Neural progenitor cell (in vitro differentiated cells): ENCODE results near the gene ARTN. TPM values are rescaled to one million over a fixed set of nuclear protein-coding genes. Genes with fewer than 3 reads are reported as not detected.
A peak's percentile ranks its signal among the peaks of the same experiment; 100 is the strongest.

Source experiments
- DNase-seq: peaks from one replicate; pipeline ENCODE4 v3.0.0-alpha.2; 2016; ENCODE audit warnings: low spot score
- H2AFZ ChIP-seq: fragments of 200-600 bp; sonication (generic); replicated peaks from 2 replicates; pipeline ENCODE4 v1.6.1; 2016; ENCODE audit warnings: antibody characterized with exemption
- H3F3A ChIP-seq: fragments of 200-600 bp; sonication (generic); 2 replicates; pipeline ENCODE4 v1.6.1; 2016; ENCODE audit warnings: antibody characterized with exemption, low read depth
- H3K27ac ChIP-seq: fragments of 200-600 bp; sonication (generic); 2 replicates; pipeline ENCODE4 v1.5.1; 2016; ENCODE audit warnings: mild to moderate bottlenecking
- H3K27me3 ChIP-seq: fragments of 200-600 bp; sonication (generic); 2 replicates; pipeline ENCODE4 v1.6.1; 2016; ENCODE audit warnings: mild to moderate bottlenecking, moderate library complexity
- H3K36me3 ChIP-seq: fragments of 200-600 bp; sonication (generic); 2 replicates; pipeline ENCODE4 v1.5.1; 2016
- H3K4me1 ChIP-seq: fragments of 200-600 bp; sonication (generic); 2 replicates; pipeline ENCODE4 v1.6.1; 2016; ENCODE audit warnings: mixed run types
- H3K4me2 ChIP-seq: fragments of 200-600 bp; sonication (generic); 2 replicates; pipeline ENCODE4 v1.6.1; 2016
- H3K4me3 ChIP-seq: fragments of 200-600 bp; sonication (generic); 2 replicates; pipeline ENCODE4 v1.5.1; 2016
- H3K79me2 ChIP-seq: fragments of 200-600 bp; sonication (generic); 2 replicates; pipeline ENCODE4 v1.6.1; 2016; ENCODE audit warnings: low read depth
- H3K9ac ChIP-seq: fragments of 200-600 bp; sonication (generic); 2 replicates; pipeline ENCODE4 v1.6.1; 2016
- H3K9me3 ChIP-seq: fragments of 200-600 bp; sonication (generic); 2 replicates; pipeline ENCODE4 v1.5.1; 2016; ENCODE audit warnings: low read depth
- H4K20me1 ChIP-seq: fragments of 200-600 bp; sonication (generic); 2 replicates; pipeline ENCODE4 v1.6.1; 2016; ENCODE audit warnings: low read depth
- H3K27ac Mint-ChIP-seq: 3 replicates; pipeline ENCODE4 v1.8.0; 2021; ENCODE audit warnings: mixed read lengths
- H3K27me3 Mint-ChIP-seq: 2 replicates; pipeline ENCODE4 v1.8.0; 2022; ENCODE audit warnings: low read depth, mild to moderate bottlenecking, inconsistent platforms, moderate library complexity, mixed read lengths; ENCODE audit not compliant: insufficient read depth
- H3K36me3 Mint-ChIP-seq: 3 replicates; pipeline ENCODE4 v1.8.0; 2021; ENCODE audit warnings: mixed read lengths
- H3K4me1 Mint-ChIP-seq: 3 replicates; pipeline ENCODE4 v1.8.0; 2021; ENCODE audit warnings: mixed read lengths
- H3K4me3 Mint-ChIP-seq: 3 replicates; pipeline ENCODE4 v1.8.0; 2021; ENCODE audit warnings: mild to moderate bottlenecking, moderate library complexity, mixed read lengths
- H3K9me3 Mint-ChIP-seq: 3 replicates; pipeline ENCODE4 v1.8.0; 2020; ENCODE audit warnings: mixed read lengths
- EZH2 ChIP-seq: fragments of 200-600 bp; sonication (generic); IDR thresholded peaks from 2 replicates; pipeline ENCODE4 v1.6.1; 2017; ENCODE audit warnings: antibody characterized with exemption, mild to moderate bottlenecking, moderate library complexity
- EZH2phosphoT487 ChIP-seq: fragments of 200-600 bp; sonication (generic); IDR thresholded peaks from 2 replicates; pipeline ENCODE4 v1.6.1; 2017; ENCODE audit warnings: antibody characterized with exemption
- total RNA-seq: library from RNA; depleted of rRNA; stranded (reverse); fragments of >200 nt; gene quantifications from 2 replicates; pipeline ENCODE4 v1.2.3, GENCODE V29; 2015; ENCODE audit warnings: low replicate concordance
- TF ChIP-seq, protein P1 (sequence below): fragments of 200-600 bp; sonication (generic); IDR thresholded peaks from 2 replicates; pipeline ENCODE4 v1.5.1; 2017; ENCODE audit warnings: antibody characterized with exemption, mild to moderate bottlenecking

ARTN gene
- total RNA-seq, 1 donor from 2014 or later, result 4.1 TPM

DNA sequence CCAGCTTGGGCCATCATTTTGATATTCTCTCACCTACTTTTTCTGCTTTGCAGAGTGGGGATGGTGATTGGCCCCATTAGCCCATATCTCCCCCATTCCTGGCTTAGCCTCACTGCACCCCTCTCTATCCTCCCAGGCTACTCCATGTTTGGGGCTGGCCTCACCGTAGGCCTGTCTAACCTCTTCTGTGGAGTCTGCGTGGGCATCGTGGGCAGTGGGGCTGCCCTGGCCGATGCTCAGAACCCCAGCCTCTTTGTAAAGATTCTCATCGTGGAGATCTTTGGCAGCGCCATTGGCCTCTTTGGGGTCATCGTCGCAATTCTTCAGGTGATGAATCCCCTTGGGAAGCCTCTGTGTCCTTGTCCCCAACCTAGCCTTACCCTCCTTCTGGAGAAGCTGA, 43.3 kb downstream of the ARTN start:
- Mint-ChIP-seq H3K4me1 (peaks cover 51% of the 10 kb centered on the region), H3K9me3 (no peaks in the 10 kb centered on the region), H3K4me3 (peak overlapping the region; percentile 97), H3K27me3 (peaks cover 4% of the 10 kb centered on the region), H3K36me3 (peaks cover 12% of the 10 kb centered on the region), H3K27ac (no peak overlapping the region)
- peaks cover 34% of the 10 kb centered on the region for H3K79me2 ChIP-seq
- no peak overlapping the region for H3K9ac ChIP-seq
- DNase-seq, result no peak
- H3F3A ChIP-seq, result peaks cover 46% of the 10 kb centered on the region
- no peak overlapping the region for H2AFZ ChIP-seq
- H3K4me2 ChIP-seq, result no peak overlapping the region
- H3K9me3 ChIP-seq, result no peaks in the 10 kb centered on the region
- H3K27ac ChIP-seq, result no peak overlapping the region
- no peaks in the 10 kb centered on the region for H3K36me3 ChIP-seq
- TF ChIP-seq EZH2 (no peak), EZH2phosphoT487 (no peak)
- TF ChIP-seq, protein P1, sequence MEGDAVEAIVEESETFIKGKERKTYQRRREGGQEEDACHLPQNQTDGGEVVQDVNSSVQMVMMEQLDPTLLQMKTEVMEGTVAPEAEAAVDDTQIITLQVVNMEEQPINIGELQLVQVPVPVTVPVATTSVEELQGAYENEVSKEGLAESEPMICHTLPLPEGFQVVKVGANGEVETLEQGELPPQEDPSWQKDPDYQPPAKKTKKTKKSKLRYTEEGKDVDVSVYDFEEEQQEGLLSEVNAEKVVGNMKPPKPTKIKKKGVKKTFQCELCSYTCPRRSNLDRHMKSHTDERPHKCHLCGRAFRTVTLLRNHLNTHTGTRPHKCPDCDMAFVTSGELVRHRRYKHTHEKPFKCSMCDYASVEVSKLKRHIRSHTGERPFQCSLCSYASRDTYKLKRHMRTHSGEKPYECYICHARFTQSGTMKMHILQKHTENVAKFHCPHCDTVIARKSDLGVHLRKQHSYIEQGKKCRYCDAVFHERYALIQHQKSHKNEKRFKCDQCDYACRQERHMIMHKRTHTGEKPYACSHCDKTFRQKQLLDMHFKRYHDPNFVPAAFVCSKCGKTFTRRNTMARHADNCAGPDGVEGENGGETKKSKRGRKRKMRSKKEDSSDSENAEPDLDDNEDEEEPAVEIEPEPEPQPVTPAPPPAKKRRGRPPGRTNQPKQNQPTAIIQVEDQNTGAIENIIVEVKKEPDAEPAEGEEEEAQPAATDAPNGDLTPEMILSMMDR, result no peak
- H4K20me1 ChIP-seq, result peaks cover 36% of the 10 kb centered on the region
- H3K4me1 ChIP-seq, result peaks cover 8% of the 10 kb centered on the region
- no peaks in the 10 kb centered on the region for H3K27me3 ChIP-seq
- H3K4me3 ChIP-seq, result no peak overlapping the region

DNA sequence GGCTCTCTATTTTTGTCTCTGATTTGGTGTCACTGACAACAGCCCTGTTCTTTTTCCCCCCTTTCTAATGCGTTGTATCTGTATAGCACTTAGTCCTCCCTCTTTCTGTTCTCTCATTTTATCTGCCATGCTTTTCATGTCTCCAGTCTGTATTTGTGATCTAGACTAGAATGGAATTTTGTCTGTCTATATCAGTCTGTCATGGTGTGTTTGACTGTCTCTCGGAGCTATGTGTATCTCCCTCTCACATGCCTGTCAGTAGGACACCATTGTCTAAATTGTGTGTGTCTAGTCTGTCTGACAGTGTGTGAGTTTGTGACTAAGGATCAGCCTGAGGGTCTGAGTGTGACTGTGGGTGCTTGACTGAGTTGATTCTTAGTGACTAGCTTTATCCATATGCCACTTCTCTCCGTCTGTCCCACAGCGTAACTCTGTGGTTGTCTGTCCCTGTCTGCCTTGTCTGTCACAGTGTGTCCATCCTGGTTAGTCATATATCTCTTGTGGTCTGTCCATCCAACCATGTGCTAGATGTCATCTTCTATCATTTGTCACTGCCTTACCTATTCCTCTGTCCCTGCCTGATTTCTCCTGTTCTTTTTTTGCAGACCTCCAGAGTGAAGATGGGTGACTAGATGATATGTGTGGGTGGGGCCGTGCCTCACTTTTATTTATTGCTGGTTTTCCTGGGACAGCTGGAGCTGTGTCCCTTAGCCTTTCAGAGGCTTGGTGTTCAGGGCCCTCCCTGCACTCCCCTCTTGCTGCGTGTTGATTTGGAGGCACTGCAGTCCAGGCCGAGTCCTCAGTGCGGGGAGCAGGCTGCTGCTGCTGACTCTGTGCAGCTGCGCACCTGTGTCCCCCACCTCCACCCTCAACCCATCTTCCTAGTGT, 44.0 kb downstream of the ARTN start:
- Histone ChIP-seq H3K79me2 (peaks cover 34% of the 10 kb centered on the region), H2AFZ (no peak overlapping the region), H3K4me2 (no peak overlapping the region), H3K27me3 (no peaks in the 10 kb centered on the region), H3K4me3 (no peak overlapping the region), H4K20me1 (peaks cover 36% of the 10 kb centered on the region), H3K36me3 (no peaks in the 10 kb centered on the region), H3K4me1 (peaks cover 8% of the 10 kb centered on the region), H3K9ac (no peak overlapping the region), H3K9me3 (no peaks in the 10 kb centered on the region), H3K27ac (no peak overlapping the region), H3F3A (peaks cover 46% of the 10 kb centered on the region)
- DNase-seq, result no peak
- peaks cover 54% of the 10 kb centered on the region for H3K4me1 Mint-ChIP-seq
- H3K27me3 Mint-ChIP-seq, result peaks cover 4% of the 10 kb centered on the region
- no peaks in the 10 kb centered on the region for H3K9me3 Mint-ChIP-seq
- H3K27ac Mint-ChIP-seq, result no peak overlapping the region
- H3K4me3 Mint-ChIP-seq, result peak overlapping the region; percentile 97
- H3K36me3 Mint-ChIP-seq, result peaks cover 15% of the 10 kb centered on the region
- TF ChIP-seq EZH2 (no peak), EZH2phosphoT487 (no peak)
- TF ChIP-seq, protein P1, result no peak

DNA sequence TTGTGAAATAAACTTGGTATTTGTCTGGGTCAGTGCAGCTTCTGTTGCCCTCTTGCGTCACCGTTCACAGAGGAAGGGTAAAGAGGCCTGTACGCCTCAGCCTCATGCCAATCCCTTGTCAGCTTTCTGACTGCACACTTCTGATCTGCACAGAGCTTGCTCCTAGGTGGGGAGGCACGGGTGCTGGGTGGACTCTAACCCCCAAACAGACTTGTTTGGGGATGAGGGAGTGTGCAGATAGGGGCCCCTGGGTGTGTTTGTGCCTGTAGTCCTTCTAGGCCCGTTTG, 44.6 kb downstream of the ARTN start:
- TF ChIP-seq EZH2phosphoT487 (no peak), EZH2 (no peak)
- TF ChIP-seq, protein P1, result no peak
- Histone ChIP-seq H3K9me3 (no peaks in the 10 kb centered on the region), H2AFZ (no peak overlapping the region), H3K9ac (no peak overlapping the region), H3K4me1 (peaks cover 8% of the 10 kb centered on the region), H3K79me2 (peaks cover 34% of the 10 kb centered on the region), H4K20me1 (peaks cover 36% of the 10 kb centered on the region), H3K36me3 (no peaks in the 10 kb centered on the region), H3K4me2 (peak overlapping the region; percentile 99), H3F3A (peaks cover 43% of the 10 kb centered on the region), H3K4me3 (peak overlapping the region; percentile 91), H3K27me3 (no peaks in the 10 kb centered on the region), H3K27ac (no peak overlapping the region)
- peak overlapping the region; percentile 97 for H3K4me3 Mint-ChIP-seq
- H3K36me3 Mint-ChIP-seq, result peaks cover 16% of the 10 kb centered on the region
- no peak overlapping the region for H3K27ac Mint-ChIP-seq
- peaks cover 54% of the 10 kb centered on the region for H3K4me1 Mint-ChIP-seq
- DNase-seq, result no peak
- no peaks in the 10 kb centered on the region for H3K9me3 Mint-ChIP-seq
- H3K27me3 Mint-ChIP-seq, result peaks cover 4% of the 10 kb centered on the region
